ENCODE measurements around the gene FAM167B. TPM values are rescaled to one million over a fixed set of nuclear protein-coding genes. Genes with fewer than 3 reads are reported as not detected.
"Not testable (repeated sequence)": the region's sequence is repeated elsewhere in the genome, so short reads cannot be mapped to it uniquely, and the experiment has no call there.

FAM167B gene
- total RNA-seq, 1 donor from 2014 or later: 1.5 TPM

DNA sequence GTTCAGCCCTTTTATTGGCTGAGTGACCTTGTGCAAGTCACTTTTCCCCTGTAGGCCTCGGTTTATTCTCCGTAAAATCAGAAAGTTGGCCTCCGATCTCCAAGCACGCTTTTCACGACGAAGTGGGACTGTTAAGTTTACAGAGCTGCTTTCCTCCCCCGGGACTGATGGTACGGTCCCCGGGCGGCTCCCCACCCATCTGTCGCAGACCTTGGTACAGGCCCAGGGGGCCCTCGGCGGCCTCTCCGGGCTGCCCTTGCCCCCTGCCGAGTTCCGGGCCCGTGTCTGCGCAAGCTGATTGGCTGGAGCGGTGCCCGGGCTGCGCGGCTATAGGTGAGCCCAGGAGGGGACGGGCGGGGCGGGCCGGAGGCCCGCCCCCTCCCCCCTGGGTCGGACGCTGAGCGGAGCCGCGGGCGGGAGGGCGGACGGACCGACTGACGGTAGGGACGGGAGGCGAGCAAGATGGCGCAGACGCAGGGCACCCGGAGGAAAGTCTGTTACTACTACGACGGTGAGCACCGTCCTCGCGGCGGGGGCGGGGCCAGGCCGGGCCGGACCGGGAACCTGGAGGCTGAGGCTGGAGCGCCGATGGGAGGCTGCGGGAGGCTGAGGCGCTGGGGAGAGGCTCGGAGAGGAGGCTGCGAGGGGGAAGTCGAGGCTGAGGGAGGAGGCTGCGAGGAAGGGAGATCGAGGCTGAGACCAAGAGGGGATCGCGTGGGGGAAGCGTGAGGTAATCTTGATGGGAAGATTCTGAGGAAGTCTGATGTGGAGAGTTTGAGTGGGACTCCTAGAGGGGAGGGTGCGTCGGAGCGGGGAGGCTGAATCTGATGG, 44.9 kb downstream of the FAM167B start, which contains the start of gene HDAC1:
HDAC1 (plus strand) TSS at position 376 of the 831 bp plus-strand sequence; CDS start at position 463, 87 bp downstream.
- no peak for TF ChIP-seq CTCF (conservative IDR thresholded peaks at IDR 0.05)
- Mint-ChIP-seq H3K4me1 (peaks cover 29% of the 10 kb centered on the region), H3K27ac (ENCODE audit: unreplicated experiment) (peak within 1 kb of the TSS; percentile 96), H3K4me3 (peak within 1 kb of the TSS; percentile 99), H3K9me3 (no peaks in the 10 kb centered on the region), H3K36me3 (ENCODE audit: low read depth) (peaks cover 7% of the 10 kb centered on the region), H3K27me3 (ENCODE audit: low read depth) (no peaks in the 10 kb centered on the region)
- peak; percentile 84 for DNase-seq (ENCODE audit: low read depth, low spot score)

- H3K27me3 Mint-ChIP-seq (ENCODE audit: low read depth); H3K27ac Mint-ChIP-seq (ENCODE audit: unreplicated experiment); H3K9me3 Mint-ChIP-seq; H3K4me3 Mint-ChIP-seq; DNase-seq (ENCODE audit: low read depth, low spot score); H3K36me3 Mint-ChIP-seq (ENCODE audit: low read depth): not testable (repeated sequence)
- H3K4me1 Mint-ChIP-seq: peaks cover 21% of the 10 kb centered on the region
These were observed 51.2 kb downstream of the FAM167B start for GRCh38 chr1:32298211-32298610.

Other genes starting within 250 kb of the FAM167B start
- 292 and 299 TPM in 2 replicates for gene KHDRBS1, start 233.4 kb upstream of the FAM167B start, total RNA-seq
- gene TMEM39B, start 174.3 kb upstream of the FAM167B start, total RNA-seq: 34.8 and 36.0 TPM in 2 replicates
- 63.6 and 70.0 TPM in 2 replicates for gene KPNA6, start 139.2 kb upstream of the FAM167B start, total RNA-seq
- gene TXLNA, start 67.5 kb upstream of the FAM167B start, total RNA-seq: 70.3 and 70.7 TPM in 2 replicates
- gene CCDC28B, start 46.6 kb upstream of the FAM167B start, total RNA-seq: 16.7 and 21.2 TPM in 2 replicates
- 7.3 and 7.8 TPM in 2 replicates for gene IQCC, start 41.6 kb upstream of the FAM167B start, total RNA-seq
- gene DCDC2B, start 38.1 kb upstream of the FAM167B start, total RNA-seq: not detected in 2 replicates
- 21.3 and 22.5 TPM in 2 replicates for gene TMEM234, start 24.9 kb upstream of the FAM167B start, total RNA-seq
- 190 and 192 TPM in 2 replicates for gene EIF3I, start 24.8 kb upstream of the FAM167B start, total RNA-seq
- gene LCK, start 4.0 kb downstream of the FAM167B start, total RNA-seq: not detected in 2 replicates
- gene HDAC1, start 44.9 kb downstream of the FAM167B start, total RNA-seq: 128 and 130 TPM in 2 replicates
- 943 and 952 TPM in 2 replicates for gene MARCKSL1, start 89.0 kb downstream of the FAM167B start, total RNA-seq
- gene FAM229A, start 115.3 kb downstream of the FAM167B start, total RNA-seq: 7.1 and 7.7 TPM in 2 replicates
- 2.2 and 2.7 TPM in 2 replicates for gene TSSK3, start 115.3 kb downstream of the FAM167B start, total RNA-seq
- gene BSDC1, start 147.2 kb downstream of the FAM167B start, total RNA-seq: 38.6 and 41.5 TPM in 2 replicates
- gene ZBTB8B, start 217.8 kb downstream of the FAM167B start, total RNA-seq: 3.1 and 3.3 TPM in 2 replicates